GM21423 (cell line): ENCODE measurements around the gene RDX.
"Not testable (repeated sequence)": the region's sequence is repeated elsewhere in the genome, so short reads cannot be mapped to it uniquely, and the experiment has no call there.

ENCODE experiments used
- ATAC-seq: cut with Tn5 transposase; IDR thresholded peaks from one replicate; pipeline ENCODE4 v1.9.1; 2021; ENCODE audit warnings: mild to moderate bottlenecking, moderate library complexity; ENCODE audit not compliant: unreplicated experiment

RDX gene

DNA sequence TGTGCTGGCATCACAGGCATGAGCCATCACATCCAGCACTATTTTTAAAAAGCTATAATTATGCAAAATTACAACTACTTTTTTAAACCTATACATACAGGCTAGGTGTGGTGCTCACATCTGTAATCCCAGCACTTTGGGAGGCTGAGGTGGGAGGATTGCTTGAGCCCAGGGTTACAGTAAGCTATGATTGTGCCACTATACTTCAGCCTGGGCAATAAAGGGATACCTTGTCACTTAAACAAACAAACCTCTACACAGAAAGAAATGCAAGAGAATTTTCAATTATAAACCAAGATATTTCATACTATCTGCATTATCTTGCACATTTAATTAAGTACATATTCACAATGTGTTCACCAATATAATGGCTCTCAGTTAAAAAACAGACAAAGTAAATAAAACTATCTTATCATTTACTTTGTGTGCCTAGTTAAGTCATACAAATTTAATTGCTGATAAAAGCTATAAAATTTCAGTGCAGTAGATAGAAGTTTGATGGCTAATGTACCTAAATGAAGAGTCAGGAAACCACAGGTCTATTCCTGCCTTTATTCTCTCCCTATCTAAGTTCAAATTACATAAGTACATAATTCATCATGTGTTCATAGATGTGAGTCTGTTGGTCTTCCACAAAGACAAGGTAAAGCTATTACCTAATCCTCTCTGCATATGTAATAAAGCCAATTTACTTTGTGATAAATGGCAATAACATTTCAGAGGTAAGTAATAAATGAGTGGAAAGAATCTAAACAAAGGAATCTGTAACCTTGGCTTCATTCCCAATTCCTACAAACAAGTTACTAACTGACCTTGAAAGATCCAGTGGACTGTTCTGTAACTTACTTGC lies 9.0 kb upstream of the RDX start:
- ATAC-seq = no peak

DNA sequence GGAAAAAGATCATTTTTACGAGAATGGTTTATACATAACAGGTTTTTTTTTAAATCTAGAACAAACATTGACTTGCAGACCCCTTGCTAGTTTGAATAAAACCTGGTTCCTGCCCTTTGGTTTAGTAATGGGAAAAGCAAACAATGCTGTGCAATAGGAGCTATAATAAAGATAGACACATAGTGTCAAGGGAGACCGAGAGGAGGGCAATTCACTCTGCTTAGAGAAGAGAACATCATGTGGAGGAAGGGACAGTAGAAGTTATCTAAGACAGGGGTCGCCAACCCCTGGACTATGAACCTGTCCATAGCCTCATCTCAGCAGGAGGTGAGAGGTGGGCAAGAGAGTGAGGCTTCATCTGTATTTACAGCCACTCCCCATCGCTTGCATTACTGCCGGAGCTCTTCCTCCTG lies 7.0 kb upstream of the RDX start:
- no peak for ATAC-seq

DNA sequence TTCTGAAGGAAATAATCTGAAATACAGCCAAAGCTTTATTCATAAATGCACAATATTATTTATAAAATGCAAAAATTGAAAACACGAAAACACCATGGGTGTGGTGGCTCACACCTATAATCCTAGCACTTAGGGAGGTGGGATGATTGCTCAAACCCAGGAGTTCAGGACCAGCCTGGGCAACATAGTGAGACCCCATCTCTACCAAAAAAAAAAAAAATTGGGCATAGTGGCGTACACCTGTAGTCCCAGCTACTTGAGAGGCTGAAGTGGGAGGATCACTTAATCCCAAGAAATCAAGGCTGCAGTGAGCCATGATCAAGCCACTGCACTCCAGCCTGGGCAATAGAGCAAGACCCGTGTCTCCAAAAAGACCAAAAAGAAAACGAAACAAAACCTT lies 5.2 kb upstream of the RDX start:
- ATAC-seq = no peak

DNA sequence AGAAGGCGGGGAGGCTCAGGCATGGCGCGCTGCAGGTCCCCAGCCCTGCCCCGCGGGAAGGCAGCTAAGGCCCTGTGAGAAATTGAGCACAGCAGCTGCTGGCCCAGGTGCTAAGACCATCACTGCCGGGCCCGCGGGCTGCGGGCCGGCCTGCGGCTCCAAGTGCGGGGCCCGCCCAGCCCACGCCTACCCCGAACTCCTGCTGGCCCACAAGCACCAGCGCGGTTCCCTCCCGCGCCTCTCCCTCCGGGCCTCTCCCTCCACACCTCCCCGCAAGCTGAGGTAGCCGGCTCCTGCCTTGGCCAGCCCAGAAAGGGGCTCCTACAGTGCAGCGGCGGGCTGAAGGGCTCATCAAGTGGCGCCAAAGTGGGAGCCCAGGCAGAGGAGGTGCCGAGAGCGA lies 4.6 kb upstream of the RDX start:
- no peak for ATAC-seq

DNA sequence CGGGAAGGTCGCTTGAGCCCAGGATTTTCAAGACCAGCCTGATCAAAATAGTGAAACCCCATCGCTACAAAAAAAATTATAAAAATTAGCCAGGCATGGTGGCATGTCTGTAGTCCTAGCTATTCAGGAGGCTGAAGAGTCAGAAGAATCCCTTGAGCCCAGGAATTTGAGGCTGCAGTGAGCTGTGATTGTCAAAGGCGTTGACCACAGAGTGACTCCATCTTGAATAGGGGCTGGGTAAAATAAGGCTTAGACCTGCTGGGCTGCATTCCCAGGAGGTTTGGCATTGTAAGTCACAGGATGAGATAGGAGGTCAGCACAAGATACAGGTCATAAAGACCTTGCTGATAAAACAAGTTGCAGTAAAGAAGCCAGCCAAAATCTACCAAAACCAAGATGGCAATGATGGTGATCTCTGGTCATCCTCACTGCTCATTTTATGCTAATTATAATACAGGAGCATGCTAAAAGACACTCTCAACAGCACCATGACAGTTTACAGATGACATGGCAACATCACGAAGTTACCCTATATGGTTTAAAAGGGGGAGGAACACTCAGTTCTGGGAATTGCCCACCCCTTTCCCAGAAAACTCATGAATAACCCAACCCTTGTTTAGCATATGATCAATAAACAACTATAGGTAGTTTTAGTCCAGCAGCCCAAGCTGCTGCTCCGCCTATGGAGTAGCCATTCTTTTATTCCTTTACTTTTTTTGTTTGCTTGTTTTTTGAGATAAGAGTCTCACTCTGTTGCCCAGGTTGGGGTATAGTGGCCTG lies 2.8 kb upstream of the RDX start:
- no peak for ATAC-seq

DNA sequence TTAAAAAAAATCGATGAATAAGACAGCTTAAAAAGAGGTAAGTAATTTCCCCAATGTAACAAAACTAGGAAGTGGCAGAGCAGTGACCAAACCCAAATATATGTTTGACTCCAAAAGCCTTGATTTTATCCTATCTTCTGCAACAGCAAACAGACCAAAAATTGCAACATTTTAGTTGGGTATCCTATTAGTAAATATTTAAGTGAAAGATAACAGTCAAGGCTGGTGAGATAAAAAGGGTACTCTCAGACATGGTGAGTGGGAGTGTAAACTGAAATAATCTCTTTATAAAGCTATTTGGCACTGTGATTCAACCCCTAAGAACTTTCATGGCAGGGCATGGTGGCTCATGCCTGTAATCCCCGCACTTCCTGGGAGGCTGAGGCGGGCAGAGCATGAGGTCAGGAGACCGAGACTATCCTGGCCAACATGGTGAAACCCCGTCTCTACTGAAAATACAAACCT lies 1.9 kb upstream of the RDX start:
- ATAC-seq = no peak

DNA sequence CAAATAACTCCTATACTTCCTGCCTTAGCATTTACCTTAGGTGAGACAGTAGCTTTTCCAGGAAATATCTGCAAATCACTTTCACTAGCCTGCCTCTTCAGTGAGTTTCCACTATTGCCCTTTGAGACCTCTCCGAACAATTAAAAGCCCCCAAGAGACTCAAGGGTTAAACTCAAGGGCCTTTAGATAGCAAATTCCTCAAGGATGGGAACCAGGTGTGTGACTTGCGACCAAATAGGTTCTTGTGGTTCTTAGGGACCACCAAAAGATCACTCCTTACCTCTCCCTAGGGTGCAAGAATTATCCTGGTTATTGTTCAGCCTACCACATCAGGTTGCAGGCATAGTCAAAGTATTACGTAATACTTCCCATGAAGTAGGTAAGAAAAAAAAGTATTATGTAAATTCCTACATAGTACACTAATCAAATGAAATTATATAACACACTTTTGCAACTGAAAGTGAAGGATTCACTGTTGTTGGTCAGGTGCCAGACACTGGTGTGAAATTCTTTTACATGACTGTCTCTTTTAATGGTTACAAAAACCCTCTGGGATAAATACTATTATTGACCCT lies 1.4 kb upstream of the RDX start:
- ATAC-seq = no peak

DNA sequence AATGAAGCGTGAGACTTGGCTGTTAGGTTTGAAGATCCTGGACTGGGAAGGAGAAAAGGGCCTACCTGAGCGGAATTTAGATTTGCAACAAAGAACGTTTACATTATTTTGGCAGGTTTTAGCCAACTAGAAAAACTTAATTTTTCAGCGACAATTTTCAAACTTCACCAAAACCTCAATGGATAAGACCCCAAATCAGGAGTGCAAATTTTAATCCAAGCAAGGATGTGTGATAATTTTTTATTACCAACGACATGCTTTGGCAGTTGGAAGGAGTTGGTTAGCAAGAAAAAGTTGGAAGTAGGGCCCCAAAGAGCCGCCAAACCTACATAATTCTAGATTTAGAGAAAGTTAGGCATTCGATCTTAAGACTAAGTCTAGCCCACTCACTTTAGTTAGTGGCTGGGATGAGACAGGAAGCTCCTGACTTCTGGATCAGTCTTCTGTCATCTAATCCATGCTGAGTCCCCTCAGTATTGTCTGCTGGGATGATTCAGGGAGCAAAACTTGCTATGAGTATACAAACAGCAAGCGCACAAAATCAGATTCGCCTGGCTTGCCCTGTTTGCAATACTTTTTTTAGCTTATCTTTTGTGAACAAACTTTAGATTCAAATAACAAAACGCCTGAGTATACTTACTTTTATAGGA lies 787 bp upstream of the RDX start:
- ATAC-seq = no peak

DNA sequence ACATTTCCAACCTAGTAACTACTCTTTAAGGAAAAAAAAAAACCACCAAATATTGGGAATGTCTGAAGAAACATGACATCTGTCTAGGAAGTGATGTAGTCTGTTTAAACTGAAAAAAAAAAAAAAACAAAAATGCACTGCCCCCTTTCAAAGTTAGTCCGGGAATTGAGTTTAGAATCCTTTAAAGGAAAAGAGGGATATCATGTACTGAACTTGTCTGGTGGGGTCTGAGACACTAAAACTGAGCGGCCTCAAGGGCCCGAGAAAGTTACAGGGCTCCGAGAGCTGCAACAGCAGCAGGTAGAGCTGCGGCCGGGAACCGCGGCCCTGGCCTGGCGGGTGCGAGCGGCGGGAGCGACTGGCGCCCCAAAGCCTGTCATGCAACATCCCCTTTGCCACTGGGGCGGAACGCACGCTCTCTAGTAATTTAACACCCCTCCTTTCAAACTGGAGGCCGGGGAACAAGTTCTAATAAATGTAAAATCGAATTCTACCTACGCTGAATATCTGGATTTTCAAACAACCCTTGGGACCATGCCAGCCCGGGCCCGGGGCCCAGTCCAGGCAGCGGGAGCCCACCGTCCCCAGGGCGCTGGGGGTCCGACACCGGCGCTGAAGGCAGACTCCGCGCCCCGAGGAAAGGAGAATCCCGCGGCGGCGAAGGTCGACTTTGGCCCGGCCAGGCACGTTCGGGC lies 736 bp downstream of the RDX start:
- ATAC-seq = peak; percentile 61

DNA sequence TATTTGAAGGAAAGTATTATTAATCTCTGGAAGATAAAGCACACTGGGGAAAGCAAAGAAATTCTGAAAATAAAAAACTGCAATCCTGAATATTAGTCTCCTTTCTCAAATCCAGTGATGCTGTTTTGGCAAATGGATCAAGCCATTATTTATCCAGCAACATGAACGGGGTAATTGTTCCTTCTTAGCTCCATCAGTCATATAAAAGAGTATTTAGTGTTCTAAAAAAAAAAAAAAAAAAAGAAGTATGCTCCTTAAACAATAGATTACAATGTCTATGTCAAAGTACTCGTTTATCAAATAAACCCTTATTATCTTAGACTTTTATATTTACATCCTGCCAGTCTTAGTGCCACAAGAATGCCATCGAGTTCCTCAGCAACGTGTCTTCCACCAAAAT lies 1.3 kb downstream of the RDX start:
- no peak for ATAC-seq

DNA sequence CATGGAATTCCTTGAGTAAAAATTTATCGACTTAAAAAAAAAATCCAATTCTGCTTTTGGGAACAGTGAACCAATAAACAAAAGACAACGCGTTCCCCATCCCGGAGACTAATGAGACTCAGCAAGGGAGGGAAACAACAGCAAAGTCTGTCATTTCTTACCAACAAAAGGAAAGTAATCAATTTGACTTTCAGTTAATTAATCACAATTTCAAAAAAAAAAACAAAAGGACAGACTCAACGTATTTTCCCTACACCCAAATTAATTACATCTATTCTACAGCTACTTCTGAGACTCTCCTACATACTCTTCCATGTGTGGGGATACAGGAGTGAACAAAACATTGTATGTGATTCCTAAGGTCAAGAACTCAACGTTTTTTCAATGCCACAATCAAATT lies 1.9 kb downstream of the RDX start:
- no peak for ATAC-seq

DNA sequence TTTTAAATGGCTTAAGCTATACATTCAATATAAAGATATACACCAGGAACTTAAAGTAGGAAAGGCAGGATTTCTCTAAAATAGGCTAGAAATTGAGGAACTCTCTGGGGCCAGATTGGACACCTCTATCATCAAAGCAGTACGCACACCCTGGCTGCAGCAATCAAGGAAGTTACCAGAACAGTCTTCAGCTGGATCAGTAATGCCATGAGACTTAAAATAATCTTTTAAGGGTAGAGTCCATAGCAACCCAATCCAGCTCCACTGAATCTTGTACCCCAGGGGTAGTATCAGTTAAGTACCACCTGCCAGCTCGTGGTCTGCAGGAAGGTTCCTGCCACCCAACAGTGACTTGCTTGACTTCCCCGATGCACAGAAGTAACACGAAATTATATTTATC lies 3.0 kb downstream of the RDX start:
- no peak for ATAC-seq

DNA sequence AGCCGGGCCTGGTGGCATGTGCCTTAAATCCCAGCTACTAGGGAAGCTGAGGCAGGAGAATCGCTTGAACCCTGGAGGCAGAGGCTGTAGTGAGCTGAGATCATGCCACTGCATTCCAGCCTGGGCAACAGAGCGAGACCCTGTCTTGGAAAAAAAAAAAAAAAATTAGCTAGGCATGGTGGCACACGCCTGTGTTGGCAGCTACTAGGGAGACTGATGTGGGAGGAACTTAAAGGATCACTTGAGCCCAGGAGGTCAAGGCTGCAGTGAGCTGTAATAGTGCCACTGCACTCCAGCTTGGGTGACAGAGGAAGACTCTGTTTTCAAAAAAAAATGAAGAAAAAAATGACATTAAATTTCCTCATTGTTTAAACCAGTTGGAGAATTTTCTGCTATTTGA lies 4.3 kb downstream of the RDX start:
- not testable (repeated sequence) for ATAC-seq

DNA sequence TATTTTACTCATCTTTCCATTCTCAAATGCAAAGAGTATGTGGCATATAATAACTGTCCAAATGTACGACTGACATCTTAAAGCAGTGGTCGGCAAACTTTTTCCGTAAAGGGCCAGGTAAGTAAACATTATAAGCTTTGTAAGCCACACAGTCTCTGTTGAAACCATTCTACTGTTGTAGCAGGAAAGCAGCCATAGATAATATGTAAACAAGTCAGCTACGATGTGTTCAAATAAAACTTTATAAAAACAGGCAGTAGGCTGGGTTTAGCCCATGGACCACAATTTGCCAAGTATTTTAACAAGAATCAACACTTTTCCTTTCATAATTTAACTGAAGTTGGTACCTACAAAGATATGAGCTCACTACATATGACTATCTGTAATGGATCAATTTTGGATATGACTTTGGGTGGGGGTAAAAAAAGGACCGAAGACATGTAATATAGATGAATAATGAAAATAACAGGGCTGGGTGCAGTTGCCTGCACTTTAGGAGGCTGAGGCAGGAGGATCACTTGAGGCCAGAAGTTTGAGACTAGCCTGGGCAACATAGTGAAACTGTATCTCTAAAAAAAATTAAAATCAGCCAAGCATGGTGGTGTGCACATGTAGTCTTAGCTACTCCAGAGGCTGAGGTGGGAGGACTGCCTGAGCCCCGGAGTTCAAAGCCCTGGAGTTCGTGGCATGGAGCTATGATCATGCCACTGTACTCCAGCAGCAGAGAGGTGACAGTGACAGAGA lies 5.7 kb downstream of the RDX start:
- no peak for ATAC-seq

DNA sequence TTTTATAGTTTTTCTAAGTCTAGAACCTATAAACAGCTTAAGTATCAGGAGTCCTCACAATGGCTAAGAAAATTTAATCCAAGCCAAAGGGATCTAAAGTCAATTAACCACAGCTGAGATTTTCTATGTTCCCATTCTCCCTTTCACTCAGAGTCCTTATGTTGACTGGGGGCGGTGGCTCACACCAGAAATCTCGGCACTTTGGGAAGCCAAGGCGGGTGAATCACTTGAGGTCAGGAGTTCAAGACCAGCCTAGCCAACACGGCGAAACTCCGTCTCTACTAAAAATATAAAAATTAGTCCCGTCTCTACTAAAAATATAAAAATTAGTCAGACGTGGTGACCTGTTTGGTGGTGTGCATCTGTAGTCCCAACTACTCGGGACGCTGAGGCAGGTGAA lies 6.9 kb downstream of the RDX start:
- no peak for ATAC-seq

DNA sequence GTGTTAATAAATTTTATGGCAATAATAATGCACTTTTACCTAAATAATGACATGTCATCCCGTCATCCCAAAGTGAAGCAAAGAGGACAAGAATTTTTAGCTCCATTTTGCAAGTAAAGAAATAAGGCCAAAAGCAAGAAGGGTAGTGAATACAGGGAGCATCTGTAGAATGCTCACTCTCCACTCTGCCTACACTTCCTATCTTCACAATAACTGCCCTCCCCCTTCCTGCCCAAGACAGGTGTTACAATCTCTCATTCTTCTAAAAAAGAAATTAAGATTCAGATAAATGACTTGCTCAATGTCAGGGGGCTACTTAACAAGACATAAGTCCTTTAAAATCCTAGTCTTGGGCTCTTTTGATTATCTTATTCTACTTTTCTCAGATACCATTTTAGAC lies 8.9 kb downstream of the RDX start:
- no peak for ATAC-seq

DNA sequence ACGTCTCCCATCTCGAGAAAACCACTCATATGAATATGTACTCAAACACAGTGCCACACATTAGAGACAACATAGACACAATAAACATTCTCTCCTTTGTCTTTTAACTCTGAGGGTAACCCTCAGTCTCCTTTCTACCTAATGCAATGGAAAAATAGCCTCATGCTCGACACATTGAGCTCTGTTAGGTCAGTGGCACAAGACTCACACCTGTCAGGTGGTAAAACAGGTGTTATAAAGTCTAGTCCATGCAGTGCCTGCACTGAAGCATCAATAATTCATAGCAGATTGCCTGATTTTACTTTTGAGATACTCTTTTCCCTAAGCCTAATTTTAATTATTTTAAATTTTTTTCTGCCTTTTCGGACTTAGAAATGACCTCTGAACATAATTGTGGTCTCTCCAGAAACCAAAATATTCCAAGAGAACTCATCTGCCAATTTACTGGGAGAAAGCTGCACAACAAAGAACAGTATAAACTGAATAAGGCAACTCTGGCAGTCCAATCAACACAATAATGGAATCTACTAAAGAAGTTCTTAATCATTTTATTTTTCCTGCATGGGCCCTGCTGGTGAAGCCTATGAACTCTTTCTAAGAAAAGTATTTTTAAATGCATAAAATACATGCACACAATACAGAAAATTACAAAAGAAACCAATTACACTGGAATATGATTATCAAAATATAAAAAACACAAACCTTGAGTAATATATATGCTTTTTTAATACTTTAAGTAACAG lies 9.9 kb downstream of the RDX start:
- ATAC-seq = no peak

DNA sequence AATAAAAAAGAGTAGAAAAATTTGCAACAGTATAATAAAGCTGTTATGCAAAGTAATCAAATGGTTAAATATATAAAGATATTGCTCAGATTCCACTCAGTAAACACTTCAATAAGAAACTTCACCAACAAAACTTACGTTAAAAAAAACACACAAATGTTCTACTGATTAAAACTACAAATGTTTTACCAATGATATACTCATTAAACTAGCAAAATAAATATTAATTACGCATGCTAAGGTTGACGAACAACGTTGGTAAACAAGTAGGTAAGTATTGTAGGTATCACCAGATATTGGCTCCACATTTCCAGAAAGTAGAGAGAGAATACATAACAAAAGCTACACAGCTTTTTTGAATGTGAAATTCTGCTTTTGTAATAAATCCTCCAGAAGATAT lies 12.6 kb downstream of the RDX start:
- ATAC-seq = no peak

DNA sequence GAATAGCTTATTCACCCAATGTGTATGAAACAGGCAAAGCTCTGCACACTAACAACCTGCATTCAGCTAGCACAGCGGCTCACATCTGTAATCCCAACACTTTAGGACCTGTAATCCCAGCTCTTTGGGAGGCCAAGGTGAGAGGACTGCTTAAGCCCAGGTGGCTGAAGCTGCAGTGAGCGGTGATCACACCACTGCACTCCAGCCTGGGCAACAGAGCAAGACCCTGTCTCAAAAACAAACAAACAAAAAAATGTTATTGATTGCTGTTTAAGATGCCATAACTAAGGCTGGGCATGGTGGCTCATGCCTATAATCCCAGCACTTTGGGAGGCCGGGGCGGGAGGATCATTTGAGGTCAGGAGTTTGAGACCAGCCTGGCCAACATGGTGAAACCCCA lies 15.8 kb downstream of the RDX start:
- ATAC-seq = not testable (repeated sequence)
